ENCODE measurements around the gene SSTR4.
A peak's percentile ranks its signal among the peaks of the same experiment; 100 is the strongest.

The SSTR4 gene

DNA sequence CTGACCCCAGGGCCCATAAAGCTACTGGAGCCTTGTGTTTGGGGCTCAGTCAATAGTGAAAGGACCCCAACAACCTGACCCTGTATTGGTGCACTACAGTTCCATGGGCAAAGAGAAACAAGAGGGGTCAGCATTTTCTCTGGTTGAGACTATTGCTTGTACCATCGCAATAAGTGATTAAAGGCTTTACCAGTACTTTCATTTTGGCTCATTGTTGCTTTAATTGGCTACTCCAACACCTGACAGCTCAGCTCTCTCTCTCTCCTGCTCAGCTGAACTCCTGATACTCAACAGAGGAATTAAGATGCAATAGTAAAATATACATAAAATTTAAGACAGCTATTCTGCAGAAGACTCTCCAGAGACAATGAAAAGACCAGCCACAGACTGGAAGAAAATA is 33.2 kb downstream of the SSTR4 start:
- no peak for DNase-seq

GRCh38 chr20:23069108-23069507 is 34.0 kb downstream of the SSTR4 start:
- no peak for DNase-seq

- DNase-seq: no peak
These were observed 36.3 kb downstream of the SSTR4 start for GRCh38 chr20:23071398-23071797.

- DNase-seq: no peak
These were observed 36.9 kb downstream of the SSTR4 start for GRCh38 chr20:23071996-23072395.

DNA sequence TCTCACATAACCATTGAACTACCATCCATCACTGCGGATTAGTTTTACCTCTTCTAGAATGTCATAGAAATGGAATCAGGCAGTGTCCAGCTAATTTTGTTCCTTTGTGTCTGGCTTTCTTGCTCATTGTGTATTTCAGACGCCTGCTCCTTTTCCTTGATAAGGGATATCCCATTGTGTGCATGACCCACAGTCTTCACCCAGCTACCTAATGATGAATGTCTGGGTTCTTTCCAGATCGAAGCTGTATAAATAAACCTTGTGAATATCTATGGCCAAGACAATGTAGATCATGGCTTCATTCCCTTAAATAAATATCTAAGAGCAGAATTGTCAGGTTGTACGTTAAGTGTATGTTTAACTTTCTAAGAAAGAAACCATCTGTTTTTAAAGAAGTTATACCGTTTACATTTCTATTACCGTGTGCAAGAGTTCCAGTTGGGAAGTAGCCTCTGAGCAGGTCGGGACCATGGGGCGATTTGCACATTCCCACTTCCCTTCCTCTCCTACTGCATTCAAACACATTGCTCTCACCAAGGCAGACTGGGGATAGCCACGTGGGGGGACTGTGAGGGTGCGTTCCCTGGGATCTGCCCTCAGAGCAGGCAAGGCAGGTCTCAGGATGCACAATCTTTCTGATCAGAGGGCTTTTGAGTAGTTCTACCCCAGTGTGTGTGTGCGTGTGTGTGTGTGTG is 37.9 kb downstream of the SSTR4 start:
- no peak for DNase-seq

- no peak for DNase-seq
These were observed 38.9 kb downstream of the SSTR4 start for GRCh38 chr20:23074052-23074451.

GRCh38 chr20:23077277-23077676 is 42.2 kb downstream of the SSTR4 start:
- DNase-seq: no peak

DNA sequence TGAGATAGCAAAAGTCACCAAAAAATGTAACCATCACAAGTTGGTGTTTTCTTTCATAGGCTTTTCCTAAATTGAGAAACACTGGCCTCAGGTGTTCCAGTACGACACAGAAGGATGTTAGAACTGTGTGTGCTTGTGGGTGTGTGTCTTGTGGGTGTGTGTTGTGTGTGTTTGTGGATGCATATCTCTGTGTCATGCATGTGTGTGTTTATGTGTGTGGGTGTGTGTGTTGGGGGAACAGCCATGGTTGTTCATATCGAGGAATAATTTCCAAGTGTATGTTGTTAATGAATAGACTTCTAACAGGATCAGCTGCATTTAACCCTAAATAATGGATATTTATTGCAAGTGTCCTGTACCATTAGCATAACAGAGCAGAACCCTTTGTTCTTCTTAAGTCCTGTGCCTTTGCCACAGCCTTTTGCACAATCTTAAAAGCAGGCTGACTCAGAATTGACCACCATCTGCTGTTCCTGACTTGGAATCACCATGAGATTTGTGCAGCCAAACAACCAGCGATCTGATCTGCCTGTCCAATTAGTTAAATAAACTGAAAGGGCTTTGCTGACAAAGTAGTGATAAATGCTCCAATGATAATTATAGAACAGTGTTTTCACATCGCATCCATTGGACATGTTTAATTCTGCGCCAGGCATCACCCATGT is 43.4 kb downstream of the SSTR4 start:
- DNase-seq: no peak

GRCh38 chr20:23079016-23079351 is 43.9 kb downstream of the SSTR4 start:
- DNase-seq: no peak

DNA sequence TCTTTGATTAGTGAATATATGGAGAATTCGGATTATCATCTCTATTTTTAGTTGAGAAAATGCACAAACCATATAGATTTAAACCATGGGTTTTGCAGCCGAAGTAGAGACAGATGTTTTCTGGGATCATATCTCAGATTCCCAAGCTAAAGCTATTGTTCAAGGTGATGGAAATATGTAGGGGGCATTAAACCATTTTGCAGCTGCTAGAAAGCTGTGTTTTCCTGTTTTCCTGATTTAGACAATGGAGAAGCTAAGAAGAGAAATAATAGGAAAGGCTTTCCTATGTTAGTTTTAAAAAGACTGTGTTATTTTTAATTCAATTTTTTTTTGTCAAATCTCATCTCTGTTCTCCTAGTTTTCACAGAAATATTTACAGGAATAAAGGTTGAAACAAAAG is 44.8 kb downstream of the SSTR4 start:
- DNase-seq: no peak

DNA sequence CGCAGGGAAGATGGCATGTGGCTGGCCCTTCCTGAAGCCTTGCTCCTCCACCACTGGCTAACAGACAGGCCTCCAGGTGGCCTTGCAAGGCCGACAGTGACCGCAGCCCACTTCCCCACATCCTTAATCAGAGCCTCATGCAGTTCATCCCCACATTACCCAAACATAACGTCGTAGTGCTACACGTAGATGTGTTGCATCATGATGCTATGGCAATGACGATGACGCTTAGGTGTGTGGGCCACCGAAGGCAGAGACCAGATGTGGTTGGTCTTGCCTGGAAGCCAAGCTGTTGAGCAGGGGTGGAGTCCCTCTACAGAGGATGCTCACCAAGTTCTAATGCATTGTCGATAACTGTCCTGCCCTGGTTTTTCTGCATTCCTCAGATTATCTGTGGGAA is 45.4 kb downstream of the SSTR4 start:
- DNase-seq: peak; percentile 39

DNA sequence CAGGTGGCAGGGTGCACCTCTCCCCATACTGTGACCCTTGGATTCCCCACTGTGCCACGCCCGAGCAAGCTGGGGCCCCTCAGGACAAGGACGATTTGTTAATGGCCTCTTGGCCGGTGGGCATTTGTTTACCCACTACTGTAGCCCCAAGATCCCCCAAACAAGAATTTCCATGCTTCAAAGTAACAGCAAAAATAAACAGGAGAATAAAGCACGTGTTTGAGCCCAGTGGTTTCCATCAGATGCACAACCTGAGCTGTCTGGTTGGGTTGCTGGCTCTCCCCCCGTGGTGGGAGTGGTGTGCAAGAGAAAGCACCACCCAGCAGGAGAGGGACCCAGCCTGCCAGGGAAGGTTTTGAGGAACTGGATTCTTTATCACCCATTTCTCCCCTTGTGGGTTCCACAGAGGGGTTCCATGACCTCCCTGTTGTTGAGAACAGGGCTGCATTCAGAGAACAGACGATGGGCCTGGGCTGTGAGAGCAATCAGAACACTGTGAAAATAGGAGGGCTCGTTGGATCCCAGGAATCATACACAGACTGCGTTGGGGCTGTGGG is 46.2 kb downstream of the SSTR4 start:
- no peak for DNase-seq

- DNase-seq: no peak
These were observed 47.9 kb downstream of the SSTR4 start for GRCh38 chr20:23082846-23083552.

DNA sequence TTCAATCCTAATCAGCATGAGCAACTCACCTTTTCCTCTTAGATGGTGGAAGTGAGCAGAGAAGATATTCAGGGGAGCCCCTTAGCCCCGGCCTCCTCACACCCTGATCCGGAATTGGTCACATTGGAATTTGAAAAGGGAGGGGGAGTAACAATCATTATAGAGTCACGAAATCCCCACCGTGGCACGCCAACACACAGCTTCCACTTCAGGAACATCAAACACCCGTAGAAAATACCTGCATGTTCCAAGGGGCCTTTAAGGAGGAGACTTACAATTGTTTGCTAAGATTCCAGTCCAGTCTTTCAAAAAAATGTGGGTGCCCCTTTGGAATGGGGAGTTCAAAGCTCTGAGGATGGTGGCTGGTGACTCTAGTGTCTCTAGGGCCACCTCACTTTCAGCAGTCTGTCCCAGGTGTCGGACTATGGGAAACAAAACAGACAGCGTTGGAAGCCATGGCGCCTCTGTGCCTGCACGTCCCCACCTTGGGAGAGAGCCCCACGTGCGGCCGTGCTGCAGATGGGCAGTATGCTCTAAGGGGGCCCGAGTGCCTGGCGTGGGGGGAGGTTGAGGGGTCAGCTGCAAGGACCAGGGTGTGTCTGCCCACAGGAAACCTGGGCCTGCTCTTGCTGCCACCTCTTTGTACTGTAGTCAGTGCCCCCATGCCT is 48.6 kb downstream of the SSTR4 start:
- DNase-seq: no peak

GRCh38 chr20:23084282-23084844 is 49.3 kb downstream of the SSTR4 start:
- DNase-seq: no peak

DNA sequence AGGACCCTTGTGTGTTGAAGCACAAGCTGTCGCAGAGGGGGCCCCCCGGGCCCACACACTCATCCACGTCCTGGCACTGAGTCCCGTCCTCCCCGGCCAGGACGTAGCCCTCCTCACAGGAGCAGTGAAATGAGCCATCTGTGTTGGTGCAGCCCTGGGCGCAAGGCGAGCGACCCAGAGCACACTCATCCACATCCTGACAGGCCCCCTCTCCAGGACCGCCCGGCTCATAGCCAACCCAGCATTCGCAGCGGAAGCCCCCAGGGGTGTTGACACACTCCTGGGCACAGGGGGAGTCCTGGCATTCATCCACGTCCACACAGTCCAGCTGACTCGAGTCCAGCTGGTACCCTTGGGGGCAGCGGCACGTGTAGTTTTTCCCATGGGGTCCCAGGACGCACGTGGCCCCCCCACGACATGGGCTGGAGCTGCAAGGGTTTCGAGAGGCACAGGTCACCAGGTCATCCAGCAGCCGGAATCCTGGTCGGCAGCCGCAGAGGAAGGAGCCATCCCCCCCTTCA is 49.8 kb downstream of the SSTR4 start:
- DNase-seq: no peak

- no peak for DNase-seq
These were observed 50.4 kb downstream of the SSTR4 start for GRCh38 chr20:23085436-23086055.

GRCh38 chr20:23086056-23086566 is 51.0 kb downstream of the SSTR4 start, which contains the start of gene CD93:
TSS of gene CD93 (minus strand) at chr20:23086324. CDS start at chr20:23086192, 132 bp downstream.
- DNase-seq: peak; percentile 61

GRCh38 chr20:23086931-23087411 is 51.9 kb downstream of the SSTR4 start:
- peak; percentile 66 for DNase-seq

DNA sequence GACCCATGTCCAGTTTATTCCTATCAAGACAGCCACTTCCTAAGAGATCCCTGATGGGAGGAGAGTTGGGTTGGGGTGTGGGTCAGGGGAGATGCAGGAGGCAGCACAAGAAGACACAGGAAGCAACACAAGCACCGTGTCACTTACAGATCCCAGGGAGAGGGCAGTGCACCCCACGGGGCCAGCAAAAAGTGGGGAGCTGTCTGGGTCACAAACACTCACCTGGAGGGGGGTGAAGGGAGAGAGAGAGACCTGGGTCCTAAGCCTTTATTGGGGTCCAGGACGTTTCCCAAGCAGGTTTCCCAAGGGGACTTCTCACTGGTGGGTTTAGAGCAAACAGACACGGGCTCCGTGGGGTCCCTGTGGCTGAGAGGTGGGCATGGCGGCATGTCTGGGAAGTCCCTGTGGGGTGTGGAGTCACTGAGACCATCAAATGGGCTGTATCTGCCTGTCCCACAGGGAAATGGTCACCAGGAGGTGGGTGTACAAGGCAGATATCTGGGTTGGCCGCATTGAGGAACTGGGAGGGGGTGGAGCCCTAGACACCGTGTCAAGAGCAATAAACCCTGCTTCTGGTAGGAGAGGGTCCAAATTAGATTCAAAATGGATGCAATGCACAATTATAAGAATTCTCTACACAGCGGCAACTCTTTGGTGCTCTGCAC is 52.6 kb downstream of the SSTR4 start:
- DNase-seq: peak; percentile 47

Data from CD4-positive, alpha-beta T cell treated with Interleukin-15 for 1 hour (primary cell).